ENCODE measurements around the gene SPPL2B. TPM values are rescaled to one million over a fixed set of nuclear protein-coding genes. Genes with fewer than 3 reads are reported as not detected.

SPPL2B gene
- total and polyA plus RNA-seq, 10 donors: 40.5 to 111 (median 78.1) TPM

GRCh38 chr19:2361246-2362045, 33.0 kb downstream of the SPPL2B start:
- H3K36me3 ChIP-seq: no peaks in the 10 kb centered on the region
- no peak for TF ChIP-seq POLR2AphosphoS5 (IDR thresholded peaks at IDR 0.05)
- TF ChIP-seq POLR2A (IDR thresholded peaks at IDR 0.05): no peak
- TF ChIP-seq, protein P1, sequence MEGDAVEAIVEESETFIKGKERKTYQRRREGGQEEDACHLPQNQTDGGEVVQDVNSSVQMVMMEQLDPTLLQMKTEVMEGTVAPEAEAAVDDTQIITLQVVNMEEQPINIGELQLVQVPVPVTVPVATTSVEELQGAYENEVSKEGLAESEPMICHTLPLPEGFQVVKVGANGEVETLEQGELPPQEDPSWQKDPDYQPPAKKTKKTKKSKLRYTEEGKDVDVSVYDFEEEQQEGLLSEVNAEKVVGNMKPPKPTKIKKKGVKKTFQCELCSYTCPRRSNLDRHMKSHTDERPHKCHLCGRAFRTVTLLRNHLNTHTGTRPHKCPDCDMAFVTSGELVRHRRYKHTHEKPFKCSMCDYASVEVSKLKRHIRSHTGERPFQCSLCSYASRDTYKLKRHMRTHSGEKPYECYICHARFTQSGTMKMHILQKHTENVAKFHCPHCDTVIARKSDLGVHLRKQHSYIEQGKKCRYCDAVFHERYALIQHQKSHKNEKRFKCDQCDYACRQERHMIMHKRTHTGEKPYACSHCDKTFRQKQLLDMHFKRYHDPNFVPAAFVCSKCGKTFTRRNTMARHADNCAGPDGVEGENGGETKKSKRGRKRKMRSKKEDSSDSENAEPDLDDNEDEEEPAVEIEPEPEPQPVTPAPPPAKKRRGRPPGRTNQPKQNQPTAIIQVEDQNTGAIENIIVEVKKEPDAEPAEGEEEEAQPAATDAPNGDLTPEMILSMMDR (IDR thresholded peaks at IDR 0.05 in 8 of 11, conservative IDR thresholded peaks at IDR 0.05 in 3 of 11): no peak
- peaks cover 0 to 16% (median 0%) of the 10 kb centered on the region in 6 donors for H3K4me1 ChIP-seq
- DNase-seq: no peak
- H3K4me3 ChIP-seq: no peak overlapping the region
- 21 to 60% (median 33%) methylated on average over 19 to 24 of the region's 24 CpGs for WGBS, 5 donors
- H3K27ac ChIP-seq: no peak overlapping the region
- H3K9me3 ChIP-seq: no peaks in the 10 kb centered on the region
- intact Hi-C loops (cut with DNase I; ENCODE audit: low total_unique reads): no loop called here
- H3K27me3 ChIP-seq (replicated peaks in 1 of 7): peaks cover 0 to 61% (median 26%) of the 10 kb centered on the region in 7 donors

GRCh38 chr19:2362046-2362969, 33.8 kb downstream of the SPPL2B start:
- intact Hi-C loops (cut with DNase I; ENCODE audit: low total_unique reads): no loop called here

DNA sequence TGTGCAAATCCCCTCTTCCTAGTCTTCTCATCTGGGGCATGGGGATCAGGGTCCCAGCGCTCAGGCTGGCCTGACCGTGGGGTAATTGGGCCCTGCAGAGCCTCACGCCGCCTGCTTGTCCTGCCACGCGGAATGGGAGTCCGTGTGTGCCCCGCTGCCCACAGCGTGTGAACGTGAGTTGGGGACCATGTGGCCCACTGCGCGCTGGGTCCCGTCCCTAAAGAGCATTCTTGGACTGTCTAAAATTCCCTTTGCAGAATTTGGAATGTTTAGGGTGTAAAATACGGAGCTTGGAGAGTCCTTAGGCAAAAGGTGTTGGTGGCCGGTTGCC, 34.5 kb downstream of the SPPL2B start:
- Histone ChIP-seq H3K4me3 (no peak overlapping the region), H3K27ac (no peak overlapping the region), H3K4me1 (peaks cover 0 to 16% (median 0%) of the 10 kb centered on the region in 6 donors), H3K36me3 (no peaks in the 10 kb centered on the region), H3K27me3 (replicated peaks in 1 of 7) (peaks cover 0 to 61% (median 26%) of the 10 kb centered on the region in 7 donors), H3K9me3 (peaks cover 0 to 4% (median 0%) of the 10 kb centered on the region in 8 donors)
- DNase-seq: no peak
- WGBS, 5 donors: 85 to 90% (median 89%) methylated on average over 15 of the region's 15 CpGs
- intact Hi-C loops (cut with DNase I; ENCODE audit: low total_unique reads): no loop called here
- TF ChIP-seq POLR2A (IDR thresholded peaks at IDR 0.05) (no peak), POLR2AphosphoS5 (IDR thresholded peaks at IDR 0.05) (no peak)
- TF ChIP-seq, protein P1 (IDR thresholded peaks at IDR 0.05 in 8 of 11, conservative IDR thresholded peaks at IDR 0.05 in 3 of 11): no peak

More at GRCh38 chr19:2362046-2362969, 33.8 kb downstream of the SPPL2B start:
- H3K4me1 ChIP-seq: peaks cover 0 to 16% (median 0%) of the 10 kb centered on the region in 6 donors
- peaks cover 0 to 61% (median 26%) of the 10 kb centered on the region in 7 donors for H3K27me3 ChIP-seq (replicated peaks in 1 of 7)
- 87 to 94% (median 88%) methylated on average over 11 of the region's 11 CpGs for WGBS, 5 donors
- no peaks in the 10 kb centered on the region for H3K36me3 ChIP-seq
- peaks cover 0 to 4% (median 0%) of the 10 kb centered on the region in 8 donors for H3K9me3 ChIP-seq
- no peak for DNase-seq
- TF ChIP-seq POLR2AphosphoS5 (IDR thresholded peaks at IDR 0.05) (no peak), POLR2A (IDR thresholded peaks at IDR 0.05) (no peak)
- TF ChIP-seq, protein P1 (IDR thresholded peaks at IDR 0.05 in 8 of 11, conservative IDR thresholded peaks at IDR 0.05 in 3 of 11): no peak
- no peak overlapping the region for H3K4me3 ChIP-seq
- no peak overlapping the region for H3K27ac ChIP-seq
